B cell (primary cell): Measurements from ENCODE around the gene OR5M11.

Experiments used
- EZH2 ChIP-seq: IDR thresholded peaks from 2 replicates; pipeline ENCODE4 v1.6.1; 2012; ENCODE audit warnings: borderline replicate concordance, low read depth, mild to moderate bottlenecking, moderate library complexity, low read length; ENCODE audit not compliant: insufficient read depth, poor library complexity, severe bottlenecking
- TF ChIP-seq, protein P1 (sequence below): fragments of 200-600 bp; IDR thresholded peaks from one replicate; pipeline ENCODE4 v1.8.0; 2022; ENCODE audit warnings: antibody characterized with exemption, mild to moderate bottlenecking

DNA sequence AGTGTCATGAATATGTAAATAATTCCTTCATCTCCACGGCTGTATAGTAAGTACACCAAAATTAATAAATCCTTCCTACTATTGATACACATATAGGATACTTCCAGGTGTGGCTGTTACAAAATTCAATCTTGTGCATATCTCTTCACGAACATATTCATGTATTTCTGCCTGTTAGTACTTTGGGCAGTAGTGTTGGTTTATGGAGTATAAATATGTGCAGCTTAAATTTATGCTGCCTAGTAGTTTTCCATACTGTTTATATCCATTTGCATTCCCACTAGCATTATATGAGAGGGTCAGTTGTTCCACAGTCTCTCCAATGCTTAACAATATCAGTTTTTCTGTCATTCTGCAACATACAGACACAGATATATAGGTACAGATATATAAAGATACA is 47.9 kb downstream of the OR5M11 start:
- TF ChIP-seq, protein P1, sequence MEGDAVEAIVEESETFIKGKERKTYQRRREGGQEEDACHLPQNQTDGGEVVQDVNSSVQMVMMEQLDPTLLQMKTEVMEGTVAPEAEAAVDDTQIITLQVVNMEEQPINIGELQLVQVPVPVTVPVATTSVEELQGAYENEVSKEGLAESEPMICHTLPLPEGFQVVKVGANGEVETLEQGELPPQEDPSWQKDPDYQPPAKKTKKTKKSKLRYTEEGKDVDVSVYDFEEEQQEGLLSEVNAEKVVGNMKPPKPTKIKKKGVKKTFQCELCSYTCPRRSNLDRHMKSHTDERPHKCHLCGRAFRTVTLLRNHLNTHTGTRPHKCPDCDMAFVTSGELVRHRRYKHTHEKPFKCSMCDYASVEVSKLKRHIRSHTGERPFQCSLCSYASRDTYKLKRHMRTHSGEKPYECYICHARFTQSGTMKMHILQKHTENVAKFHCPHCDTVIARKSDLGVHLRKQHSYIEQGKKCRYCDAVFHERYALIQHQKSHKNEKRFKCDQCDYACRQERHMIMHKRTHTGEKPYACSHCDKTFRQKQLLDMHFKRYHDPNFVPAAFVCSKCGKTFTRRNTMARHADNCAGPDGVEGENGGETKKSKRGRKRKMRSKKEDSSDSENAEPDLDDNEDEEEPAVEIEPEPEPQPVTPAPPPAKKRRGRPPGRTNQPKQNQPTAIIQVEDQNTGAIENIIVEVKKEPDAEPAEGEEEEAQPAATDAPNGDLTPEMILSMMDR: no peak
- TF ChIP-seq EZH2: no peak
